Upper lobe of left lung (tissue), 4 donors: ENCODE results near the gene FOXD4.
"Not testable (repeated sequence)": the region's sequence is repeated elsewhere in the genome, so short reads cannot be mapped to it uniquely, and the experiment has no call there.

ENCODE experiments used
- CTCF ChIP-seq, 6 experiments: fragments of 450-650 bp in 4 of 6; fragments of 200-600 bp in 2 of 6; sonication (generic) in 2 of 6; IDR thresholded peaks; one replicate each; pipeline ENCODE4 v1.5.1; 2016 to 2019; ENCODE audit warnings: antibody characterized with exemption in 6 of 6
- POLR2A ChIP-seq, 4 donors: fragments of 450-650 bp; IDR thresholded peaks; one replicate each; pipeline ENCODE4 v1.5.1; 2016 to 2017; ENCODE audit warnings: antibody characterized with exemption in 4 of 4, mild to moderate bottlenecking in 2 of 4
- POLR2AphosphoS5 ChIP-seq, 2 donors: sonication (generic); formaldehyde crosslinking; IDR thresholded peaks; one replicate each; pipeline ENCODE4 v1.5.1; 2017; ENCODE audit warnings: antibody characterized with exemption in 2 of 2

GRCh38 chr9:139880-140279, 21.7 kb upstream of the FOXD4 start:
- not testable (repeated sequence) for TF ChIP-seq CTCF, POLR2A, POLR2AphosphoS5 (IDR thresholded peaks at IDR 0.05)
